ENCODE measurements around the gene LARGE1.

GRCh38 chr22:33909075-33909458, 11.2 kb downstream of the LARGE1 start:
- TF ChIP-seq TEAD4 (IDR thresholded peaks at IDR 0.05) (no peak), ZBTB7A (IDR thresholded peaks at IDR 0.05; ENCODE audit: low read depth) (no peak), YY1 (IDR thresholded peaks at IDR 0.05; ENCODE audit: low read depth) (no peak), FOXM1 (IDR thresholded peaks at IDR 0.05; ENCODE audit: borderline replicate concordance, low read depth) (no peak), TAF1 (IDR thresholded peaks at IDR 0.05; ENCODE audit: low read depth) (no peak), RAD21 (IDR thresholded peaks at IDR 0.05; ENCODE audit: low read depth) (no peak), EGR1 (IDR thresholded peaks at IDR 0.05) (no peak), MAX (IDR thresholded peaks at IDR 0.05) (no peak), EP300 (IDR thresholded peaks at IDR 0.05; ENCODE audit: borderline replicate concordance) (no peak)
